K562 (cell line): ENCODE results near the gene HLA-B. TPM values are rescaled to one million over a fixed set of nuclear protein-coding genes. Genes with fewer than 3 reads are reported as not detected.

Experiments
- CXXC5 ChIP-seq: fragments of 250-450 bp; sonication (Bioruptor Pico); IDR thresholded peaks from 2 replicates; pipeline ENCODE4 v1.8.0; 2022; ENCODE audit warnings: inconsistent platforms, mild to moderate bottlenecking, moderate library complexity
- FOXM1 ChIP-seq, 2 experiments: fragments of 450-650 bp in 1 of 2; sonication (generic) in 1 of 2; formaldehyde crosslinking in 1 of 2; IDR thresholded peaks; 2 replicates each; pipeline versions ENCODE4 v1.6.1 to v1.9.0; 2017 to 2022; ENCODE audit warnings: low read depth in 2 of 2, mild to moderate bottlenecking in 2 of 2, missing genetic modification reagents in 1 of 2, moderate library complexity in 1 of 2
- JUND ChIP-seq, 2 experiments: IDR thresholded peaks; 2 replicates in 1 of 2; 3 replicates in 1 of 2; pipeline ENCODE4 v1.6.1; 2011; ENCODE audit warnings: borderline replicate concordance in 2 of 2, low read depth in 2 of 2, low read length in 2 of 2, improper control_type of control experiment in 1 of 2, missing biosample characterization in 1 of 2, missing genetic modification characterization in 1 of 2, missing genetic modification reagents in 1 of 2
- MAZ ChIP-seq, 2 experiments: fragments of 450-650 bp in 1 of 2; sonication (generic) in 1 of 2; formaldehyde crosslinking; IDR thresholded peaks in 1 of 2; conservative IDR thresholded peaks in 1 of 2; 2 replicates each; pipeline versions ENCODE4 v1.4.0 to v1.5.0; 2020; ENCODE audit warnings: mild to moderate bottlenecking in 1 of 2, missing genetic modification reagents in 1 of 2
- MYC ChIP-seq, 2 experiments: fragments of 250-450 bp in 1 of 2; sonication (Bioruptor Pico) in 1 of 2; IDR thresholded peaks; 2 replicates each; pipeline versions ENCODE4 v1.5.1 to v1.6.1; 2012 to 2021; ENCODE audit warnings: low read depth in 2 of 2, borderline replicate concordance in 1 of 2, improper control_type of control experiment in 1 of 2, low read length in 1 of 2, mild to moderate bottlenecking in 1 of 2, moderate library complexity in 1 of 2
- NRF1 ChIP-seq, 2 experiments: fragments of 450-650 bp; IDR thresholded peaks in 1 of 2; conservative IDR thresholded peaks in 1 of 2; 2 replicates each; pipeline ENCODE4 v1.6.1; 2014; ENCODE audit warnings: mild to moderate bottlenecking in 2 of 2
- RB1 ChIP-seq: fragments of 450-650 bp; IDR thresholded peaks from 2 replicates; pipeline ENCODE4 v1.6.1; 2017; ENCODE audit warnings: low read depth, mild to moderate bottlenecking
- RCOR1 ChIP-seq, 2 experiments: IDR thresholded peaks; 2 replicates each; pipeline ENCODE4 v1.6.1; 2012; ENCODE audit warnings: low read depth in 2 of 2, low read length in 2 of 2, borderline replicate concordance in 1 of 2, improper control_type of control experiment in 1 of 2
- RFX1 ChIP-seq: fragments of 450-650 bp; IDR thresholded peaks from 2 replicates; pipeline ENCODE4 v1.6.1; 2016; ENCODE audit warnings: mild to moderate bottlenecking, moderate library complexity
- SPI1 ChIP-seq: IDR thresholded peaks from 2 replicates; pipeline ENCODE4 v1.6.1; 2011; ENCODE audit warnings: low read depth, low read length, control low read depth, borderline replicate concordance
- ZNF318 ChIP-seq, 2 experiments: fragments of 450-650 bp; IDR thresholded peaks; 2 replicates each; pipeline ENCODE4 v1.6.1; 2016; ENCODE audit warnings: mild to moderate bottlenecking in 2 of 2, borderline replicate concordance in 1 of 2, low read depth in 1 of 2, moderate library complexity in 1 of 2
- ZNF384 ChIP-seq: IDR thresholded peaks from 2 replicates; pipeline ENCODE4 v1.6.1; 2012; ENCODE audit warnings: low read depth, low read length, improper control_type of control experiment
- ZNF589 ChIP-seq: fragments of 200-800 bp; sonication (Bioruptor generic); IDR thresholded peaks from 2 replicates; pipeline ENCODE4 v1.6.1; 2016; ENCODE audit warnings: low read depth, missing genetic modification characterization, missing compliant biosample characterization
- polyA plus RNA-seq, 8 experiments: library from polyadenylated mRNA; depleted of rRNA in 4 of 8; stranded (reverse) in 5 of 8; unstranded in 3 of 8; fragments of >200 nt; fragmentation: Nextera tagmentation in 2 of 8; fragmentation: Illumina TruSeq in 1 of 8; extraction: Ambion mirVana in 2 of 8; extraction: Trizol in 1 of 8; gene quantifications; 2 replicates each; pipeline versions ENCODE4 v1.2.1 to v1.2.3, GENCODE V29; 2011 to 2014; ENCODE audit warnings: inconsistent platforms in 1 of 8, missing spikeins in 1 of 8
- total RNA-seq, 7 experiments: library from RNA; depleted of rRNA in 6 of 7; stranded (reverse); fragments of >200 nt in 6 of 7; fragmentation: Illumina TruSeq in 2 of 7; extraction: Trizol in 2 of 7; gene quantifications; 2 replicates each; pipeline versions ENCODE4 v1.2.1 to v1.2.3, GENCODE V29; 2011 to 2021; ENCODE audit warnings: low replicate concordance in 1 of 7
- TF ChIP-seq, protein P1 (sequence below): fragments of 450-650 bp; formaldehyde crosslinking; conservative IDR thresholded peaks from 2 replicates; pipeline ENCODE4 v1.4.0; 2022; ENCODE audit warnings: mild to moderate bottlenecking, missing genetic modification characterization

HLA-B gene
- total and polyA plus RNA-seq, 9 of the 15 experiments (the other 6 are each of a cell fraction or from before 2014, with no cell fraction given), result 0.07 to 9.7 (median 0.65) TPM; not detected in 2

DNA sequence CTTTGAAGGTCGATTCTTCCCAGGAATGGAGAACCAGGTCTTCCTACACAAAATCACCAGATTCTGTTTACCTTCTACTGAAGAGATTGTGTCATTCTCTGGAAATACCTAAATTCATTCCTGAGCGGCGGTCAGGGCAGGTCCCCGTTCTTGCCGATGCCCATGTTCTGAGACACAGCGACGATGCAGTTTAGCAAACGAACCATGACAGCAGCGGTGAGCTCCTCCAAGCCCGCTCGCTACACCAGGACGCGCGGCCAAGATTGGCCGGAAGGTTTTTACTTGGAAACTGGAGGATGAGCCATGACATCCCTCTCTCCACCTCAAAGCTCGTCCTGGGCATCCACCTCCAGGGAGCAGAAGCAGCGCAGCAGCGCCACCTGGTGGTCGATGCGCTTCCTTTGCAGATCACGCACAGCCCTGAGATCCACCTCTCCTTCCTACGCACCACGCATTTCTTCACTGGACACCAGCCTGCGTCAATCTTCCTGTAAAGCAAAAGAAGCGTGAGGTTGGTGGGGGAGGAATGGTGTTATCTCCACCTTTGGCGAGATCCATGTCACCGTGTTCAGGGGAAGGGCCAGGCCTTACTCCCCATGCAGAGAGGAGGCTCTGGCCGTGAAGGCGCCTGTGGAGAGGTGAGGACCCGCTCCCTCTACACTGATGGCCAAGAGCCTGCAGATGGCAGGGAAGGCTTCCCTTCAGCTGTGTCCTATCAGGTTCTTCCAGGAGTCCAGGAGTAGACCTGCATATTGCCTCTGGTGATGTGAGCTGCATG lies 9.9 kb upstream of the HLA-B start (continued):
- TF ChIP-seq ZNF318 (IDR thresholded peaks at IDR 0.05; ENCODE audit: borderline replicate concordance in 1 of 2, low read depth in 1 of 2), result no peak
- peak; percentile 26; the same call in 1 of the 2 replicates for TF ChIP-seq SPI1
- TF ChIP-seq JUND (IDR thresholded peaks at IDR 0.05; ENCODE audit: borderline replicate concordance, low read depth, low read length), result 0 out of 2 replicates have a peak, but pooled peaks have one; percentile 53
- TF ChIP-seq JUND (tag; IDR thresholded peaks at IDR 0.05; ENCODE audit: borderline replicate concordance, low read depth, low read length), result peak; percentile 41; the same call in 1 of the 3 replicates
- TF ChIP-seq RB1, result peak; percentile 63; the same call in 1 of the 2 replicates
- TF ChIP-seq ZNF384, result peak; percentile 56; the same call in 1 of the 2 replicates
- TF ChIP-seq, protein P1, sequence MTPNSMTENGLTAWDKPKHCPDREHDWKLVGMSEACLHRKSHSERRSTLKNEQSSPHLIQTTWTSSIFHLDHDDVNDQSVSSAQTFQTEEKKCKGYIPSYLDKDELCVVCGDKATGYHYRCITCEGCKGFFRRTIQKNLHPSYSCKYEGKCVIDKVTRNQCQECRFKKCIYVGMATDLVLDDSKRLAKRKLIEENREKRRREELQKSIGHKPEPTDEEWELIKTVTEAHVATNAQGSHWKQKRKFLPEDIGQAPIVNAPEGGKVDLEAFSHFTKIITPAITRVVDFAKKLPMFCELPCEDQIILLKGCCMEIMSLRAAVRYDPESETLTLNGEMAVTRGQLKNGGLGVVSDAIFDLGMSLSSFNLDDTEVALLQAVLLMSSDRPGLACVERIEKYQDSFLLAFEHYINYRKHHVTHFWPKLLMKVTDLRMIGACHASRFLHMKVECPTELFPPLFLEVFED (CRISPR knock-in tag), result peak; percentile 48; the same call in 1 of the 2 replicates
- TF ChIP-seq CXXC5 (CRISPR knock-in tag), result peak; percentile 61
- TF ChIP-seq MAZ (CRISPR knock-in tag; conservative IDR thresholded peaks at IDR 0.05 in 1 of 2, IDR thresholded peaks at IDR 0.05 in 1 of 2), result peak in 1 of 2 experiments; percentile 57; a peak in 2 of 4 replicates
- no peak for TF ChIP-seq FOXM1 (IDR thresholded peaks at IDR 0.05; ENCODE audit: low read depth)
- TF ChIP-seq FOXM1 (CRISPR knock-in tag; IDR thresholded peaks at IDR 0.05; ENCODE audit: low read depth), result no peak
- TF ChIP-seq RCOR1 (IDR thresholded peaks at IDR 0.05; ENCODE audit: borderline replicate concordance in 1 of 2, low read depth in 2 of 2, low read length in 2 of 2), result peak in 1 of 2 experiments; percentile 87; a peak in 2 of 4 replicates
- no peak for TF ChIP-seq RFX1
- peak; percentile 53; the same call in 1 of the 2 replicates for TF ChIP-seq MYC (IDR thresholded peaks at IDR 0.05; ENCODE audit: low read depth, low read length)
- TF ChIP-seq MYC (CRISPR knock-in tag; IDR thresholded peaks at IDR 0.05; ENCODE audit: borderline replicate concordance, low read depth), result no peak
- TF ChIP-seq ZNF589 (CRISPR knock-in tag), result no peak
- peak; percentile 40 to 56; a peak in 3 of 4 replicates for TF ChIP-seq NRF1 (conservative IDR thresholded peaks at IDR 0.05 in 1 of 2, IDR thresholded peaks at IDR 0.05 in 1 of 2)
